ENCODE data around the gene UFL1. TPM values are rescaled to one million over a fixed set of nuclear protein-coding genes. Genes with fewer than 3 reads are reported as not detected.
A peak's percentile ranks its signal among the peaks of the same experiment; 100 is the strongest.

UFL1 gene
- total and polyA plus RNA-seq, 2 experiments from 2014 or later: 9.0 to 9.9 TPM

GRCh38 chr6:96532399-96532798 is 10.8 kb downstream of the UFL1 start:
- peaks cover 33% of the 10 kb centered on the region; the same call in 2 of the 3 replicates for H3K36me3 Mint-ChIP-seq (ENCODE audit: low read depth)
- Histone ChIP-seq H3K27me3 (ENCODE audit: insufficient read depth) (no peaks in the 10 kb centered on the region), H3F3A (replicated peaks; ENCODE audit: low read depth) (no peaks in the 10 kb centered on the region)

DNA sequence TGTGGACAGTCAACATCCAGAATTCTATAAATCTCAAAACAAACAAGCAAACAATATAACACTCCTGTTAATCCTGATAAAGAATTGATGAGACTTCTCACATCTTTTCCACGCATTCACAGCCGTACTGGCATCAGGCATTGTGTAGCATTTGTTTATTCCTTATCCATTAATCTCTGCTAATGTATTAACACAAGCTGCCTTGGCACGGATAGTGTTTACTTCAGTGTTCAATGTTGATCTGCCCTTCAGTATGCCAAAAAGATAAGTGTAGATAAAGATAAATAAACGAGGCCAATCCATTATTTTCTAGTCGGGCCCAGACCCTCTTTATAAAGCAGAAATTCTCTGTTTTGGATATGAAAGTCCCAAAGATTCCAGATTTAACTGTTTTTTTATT is 16.1 kb downstream of the UFL1 start:
- H3K36me3 ChIP-seq (ENCODE audit: insufficient read depth): no peaks in the 10 kb centered on the region

More at GRCh38 chr6:96532399-96532798, 10.8 kb downstream of the UFL1 start:
- no peaks in the 10 kb centered on the region for H3K4me1 ChIP-seq (ENCODE audit: insufficient read depth)
- no peak overlapping the region for H3K27ac ChIP-seq (ENCODE audit: low read depth)
- Mint-ChIP-seq H3K4me1 (no peaks in the 10 kb centered on the region), H3K4me3 (no peak overlapping the region), H3K27me3 (ENCODE audit: insufficient read depth, low read depth, poor library complexity) (no peaks in the 10 kb centered on the region), H3K27ac (peak overlapping the region; percentile 49; the same call in 1 of the 2 replicates), H3K9me3 (no peaks in the 10 kb centered on the region)
- ATAC-seq (no peak), DNase-seq (ENCODE audit: low spot score) (no peak)
- no peak overlapping the region for H3K4me2 ChIP-seq
- no peak overlapping the region for H2AFZ ChIP-seq
- no peaks in the 10 kb centered on the region for H3K9me2 ChIP-seq (ENCODE audit: insufficient read depth)
- no peaks in the 10 kb centered on the region for H3K79me2 ChIP-seq (replicated peaks; ENCODE audit: insufficient read depth)
- TF ChIP-seq NANOG (IDR thresholded peaks at IDR 0.05; ENCODE audit: borderline replicate concordance) (no peak), POLR2AphosphoS5 (IDR thresholded peaks at IDR 0.05; ENCODE audit: low read depth) (no peak), EZH2 (IDR thresholded peaks at IDR 0.05; ENCODE audit: low read depth, unreplicated experiment) (no peak), CREB1 (CRISPR knock-in tag; IDR thresholded peaks at IDR 0.05; ENCODE audit: low read depth) (no peak), CTCF (conservative IDR thresholded peaks at IDR 0.05; ENCODE audit: low read depth in 2 of 2) (no peak), ZNF331 (CRISPR knock-in tag; IDR thresholded peaks at IDR 0.05; ENCODE audit: low read depth) (no peak)
- TF ChIP-seq, protein P1, sequence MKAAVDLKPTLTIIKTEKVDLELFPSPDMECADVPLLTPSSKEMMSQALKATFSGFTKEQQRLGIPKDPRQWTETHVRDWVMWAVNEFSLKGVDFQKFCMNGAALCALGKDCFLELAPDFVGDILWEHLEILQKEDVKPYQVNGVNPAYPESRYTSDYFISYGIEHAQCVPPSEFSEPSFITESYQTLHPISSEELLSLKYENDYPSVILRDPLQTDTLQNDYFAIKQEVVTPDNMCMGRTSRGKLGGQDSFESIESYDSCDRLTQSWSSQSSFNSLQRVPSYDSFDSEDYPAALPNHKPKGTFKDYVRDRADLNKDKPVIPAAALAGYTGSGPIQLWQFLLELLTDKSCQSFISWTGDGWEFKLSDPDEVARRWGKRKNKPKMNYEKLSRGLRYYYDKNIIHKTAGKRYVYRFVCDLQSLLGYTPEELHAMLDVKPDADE (IDR thresholded peaks at IDR 0.05): no peak
- no peaks in the 10 kb centered on the region for H4K20me1 ChIP-seq (replicated peaks; ENCODE audit: insufficient read depth)
- no peaks in the 10 kb centered on the region for H3K36me3 ChIP-seq (ENCODE audit: insufficient read depth)
- H3K4me3 ChIP-seq: no peak overlapping the region

More for the DNA sequence above, 16.1 kb downstream of the UFL1 start:
- Histone ChIP-seq H3F3A (replicated peaks; ENCODE audit: low read depth) (no peaks in the 10 kb centered on the region), H3K27me3 (ENCODE audit: insufficient read depth) (no peaks in the 10 kb centered on the region), H3K27ac (ENCODE audit: low read depth) (no peak overlapping the region), H3K4me2 (no peak overlapping the region), H3K4me1 (ENCODE audit: insufficient read depth) (no peaks in the 10 kb centered on the region), H3K4me3 (no peak overlapping the region), H4K20me1 (replicated peaks; ENCODE audit: insufficient read depth) (no peaks in the 10 kb centered on the region), H2AFZ (no peak overlapping the region), H3K9me2 (ENCODE audit: insufficient read depth) (no peaks in the 10 kb centered on the region), H3K79me2 (replicated peaks; ENCODE audit: insufficient read depth) (no peaks in the 10 kb centered on the region)
- H3K4me3 Mint-ChIP-seq: no peak overlapping the region
- ATAC-seq (no peak), DNase-seq (ENCODE audit: low spot score) (no peak)
- no peak for TF ChIP-seq JUNB (IDR thresholded peaks at IDR 0.05; ENCODE audit: unreplicated experiment)
- TF ChIP-seq, protein P1 (IDR thresholded peaks at IDR 0.05): no peak
- TF ChIP-seq ZNF462 (CRISPR knock-in tag; IDR thresholded peaks at IDR 0.05): no peak
- no peak for TF ChIP-seq ZNF114 (CRISPR knock-in tag; IDR thresholded peaks at IDR 0.05)
- no peak overlapping the region for H3K27ac Mint-ChIP-seq
- H3K27me3 Mint-ChIP-seq (ENCODE audit: insufficient read depth, low read depth, poor library complexity): no peaks in the 10 kb centered on the region
- peaks cover 2% of the 10 kb centered on the region; the same call in 1 of the 3 replicates for H3K4me1 Mint-ChIP-seq
- H3K9me3 Mint-ChIP-seq: no peaks in the 10 kb centered on the region
- peaks cover 7% of the 10 kb centered on the region; the same call in 2 of the 3 replicates for H3K36me3 Mint-ChIP-seq (ENCODE audit: low read depth)

Data from GM23338 (cell line).